Body of pancreas (tissue), 4 donors: ENCODE results near the gene PRR29. TPM values are rescaled to one million over a fixed set of nuclear protein-coding genes. Genes with fewer than 3 reads are reported as not detected.

Experiments used
- ATAC-seq: fragments of 150-250 bp; one replicate; pipeline ENCODE4 v1.9.1; 2016
- DNase-seq, 4 donors: peaks; one replicate each; pipeline ENCODE4 v3.0.0-alpha.2; 2019
- H3K27ac ChIP-seq, 4 donors: fragments of 200-600 bp; sonication (generic); 1 replicate in 3 of 4; 2 replicates in 1 of 4; pipeline versions ENCODE4 v1.5.1 to v1.6.1; 2016 to 2019; ENCODE audit warnings: mild to moderate bottlenecking in 1 of 4, mixed read lengths in 1 of 4, moderate library complexity in 1 of 4
- H3K27me3 ChIP-seq, 2 donors: fragments of 200-600 bp; sonication (generic); one replicate each; pipeline ENCODE4 v1.6.0; 2016; ENCODE audit warnings: mild to moderate bottlenecking in 1 of 2
- H3K36me3 ChIP-seq, 2 donors: fragments of 200-600 bp; sonication (generic); replicated peaks in 1 of 2; 2 replicates each; pipeline ENCODE4 v1.5.1; 2016; ENCODE audit warnings: low read depth in 2 of 2; ENCODE audit not compliant: insufficient read depth in 1 of 2
- H3K4me1 ChIP-seq: fragments of 200-600 bp; sonication (generic); one replicate; pipeline ENCODE4 v1.6.0; 2016
- H3K4me3 ChIP-seq, 2 donors: fragments of 200-600 bp; sonication (generic); 1 replicate in 1 of 2; 2 replicates in 1 of 2; pipeline ENCODE4 v1.5.1; 2016 to 2019
- H3K9me3 ChIP-seq, 3 donors: fragments of 200-600 bp; sonication (generic); 1 replicate in 2 of 3; 2 replicates in 1 of 3; pipeline ENCODE4 v1.5.1; 2016
- POLR2A ChIP-seq, 3 donors: fragments of 450-650 bp; IDR thresholded peaks; one replicate each; pipeline ENCODE4 v1.6.1; 2016; ENCODE audit warnings: antibody characterized with exemption in 3 of 3, mild to moderate bottlenecking in 2 of 3
- WGBS, 2 donors: methylation state at CpG; one replicate each; pipeline ENCODE4 v1.1.5; 2017; 5-methylcytosine and 5-hydroxymethylcytosine counted together
- intact Hi-C: fragments of 100-400 bp; cut with DNase I; formaldehyde crosslinking; loops from one replicate; pipeline ENCODE4 v1.15.1; 2023
- total RNA-seq, 2 donors: library from RNA; depleted of rRNA; stranded (reverse); fragments of >200 nt; gene quantifications; one replicate each; pipeline ENCODE4 v1.1.0, GENCODE V29; 2016
- TF ChIP-seq, protein P1 (sequence below), 7 experiments: fragments of 450-650 bp in 4 of 7; fragments of 200-600 bp in 3 of 7; sonication (generic) in 3 of 7; IDR thresholded peaks; one replicate each; pipeline ENCODE4 v1.5.1; 2016 to 2019; ENCODE audit warnings: antibody characterized with exemption in 7 of 7

The PRR29 gene
- total RNA-seq, result 1 to 10 TPM in 1 of 2 donors, under 1 TPM in 1; 0.52 to 1.6 TPM

DNA sequence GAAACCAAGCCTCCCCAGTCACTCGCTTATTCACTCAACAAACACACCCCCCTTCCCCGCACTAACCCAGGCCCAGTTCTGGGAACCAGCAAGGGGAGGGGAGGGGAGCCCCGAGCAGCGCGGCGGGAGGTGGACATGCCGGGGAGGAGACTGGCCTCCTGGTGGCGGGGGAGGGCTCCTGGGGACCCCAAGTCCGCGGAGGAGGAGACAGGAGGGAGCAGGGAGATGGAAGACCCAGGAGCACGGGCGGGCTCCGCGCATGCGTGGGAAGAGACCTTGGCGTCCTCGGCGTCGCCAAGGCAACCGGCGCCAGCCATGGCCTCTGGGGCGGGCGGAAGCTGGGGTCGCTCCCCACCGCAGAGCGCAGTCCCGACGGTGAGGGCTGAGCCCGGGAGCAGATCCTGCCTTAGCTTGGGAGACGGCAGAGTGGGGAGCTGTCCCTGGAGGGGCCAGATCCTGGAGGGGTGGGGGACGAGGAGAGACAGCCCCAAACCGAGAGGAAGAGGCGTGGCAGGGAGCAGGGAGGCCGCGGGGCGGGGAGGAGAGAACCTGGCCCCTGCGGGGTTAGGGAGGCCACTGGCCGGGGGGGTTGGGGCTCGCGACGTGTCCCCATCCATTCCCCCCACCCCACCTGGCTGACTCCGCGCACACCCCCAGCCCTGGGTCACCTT, at the start of gene PRR29:
TSS of gene PRR29 (plus strand) at position 302 of the 671 bp plus-strand sequence. CDS start at position 316, 14 bp downstream.
- intact Hi-C loops, result no loop called here
- H3K27ac ChIP-seq, result peak within 1 kb of the TSS in 1 of 4 donors; percentile 20
- peak; percentile 60 for ATAC-seq

DNA sequence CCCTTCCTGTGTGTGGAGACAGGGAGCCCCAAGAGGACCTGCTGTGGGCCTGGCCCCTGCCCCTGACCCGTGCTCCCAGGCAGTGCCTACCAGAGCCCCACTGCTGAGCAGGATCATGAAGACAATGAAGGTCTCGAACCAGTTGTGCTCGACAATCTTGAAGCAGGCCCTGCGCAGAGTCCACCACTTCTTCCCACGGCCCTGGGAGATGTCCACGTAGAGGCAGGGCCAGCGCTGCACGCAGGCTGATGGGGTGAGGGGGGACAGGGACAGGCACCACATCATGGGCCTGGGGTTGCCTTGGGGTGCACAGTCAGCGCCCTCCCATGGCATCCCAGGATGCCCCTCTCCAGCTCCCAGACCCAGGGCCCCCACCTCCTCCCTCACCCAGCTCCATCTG, 49.6 kb upstream of the PRR29 start:
- no peak for TF ChIP-seq POLR2A (IDR thresholded peaks at IDR 0.05)
- TF ChIP-seq, protein P1, sequence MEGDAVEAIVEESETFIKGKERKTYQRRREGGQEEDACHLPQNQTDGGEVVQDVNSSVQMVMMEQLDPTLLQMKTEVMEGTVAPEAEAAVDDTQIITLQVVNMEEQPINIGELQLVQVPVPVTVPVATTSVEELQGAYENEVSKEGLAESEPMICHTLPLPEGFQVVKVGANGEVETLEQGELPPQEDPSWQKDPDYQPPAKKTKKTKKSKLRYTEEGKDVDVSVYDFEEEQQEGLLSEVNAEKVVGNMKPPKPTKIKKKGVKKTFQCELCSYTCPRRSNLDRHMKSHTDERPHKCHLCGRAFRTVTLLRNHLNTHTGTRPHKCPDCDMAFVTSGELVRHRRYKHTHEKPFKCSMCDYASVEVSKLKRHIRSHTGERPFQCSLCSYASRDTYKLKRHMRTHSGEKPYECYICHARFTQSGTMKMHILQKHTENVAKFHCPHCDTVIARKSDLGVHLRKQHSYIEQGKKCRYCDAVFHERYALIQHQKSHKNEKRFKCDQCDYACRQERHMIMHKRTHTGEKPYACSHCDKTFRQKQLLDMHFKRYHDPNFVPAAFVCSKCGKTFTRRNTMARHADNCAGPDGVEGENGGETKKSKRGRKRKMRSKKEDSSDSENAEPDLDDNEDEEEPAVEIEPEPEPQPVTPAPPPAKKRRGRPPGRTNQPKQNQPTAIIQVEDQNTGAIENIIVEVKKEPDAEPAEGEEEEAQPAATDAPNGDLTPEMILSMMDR (IDR thresholded peaks at IDR 0.05), result no peak
- intact Hi-C loops, result no loop called here
- ATAC-seq (no peak), DNase-seq (no peak)
- 80 to 84% methylated on average over 2 to 9 of the region's 9 CpGs for WGBS, 2 donors
- Histone ChIP-seq H3K27me3 (no peaks in the 10 kb centered on the region), H3K27ac (no peak overlapping the region), H3K4me1 (no peaks in the 10 kb centered on the region), H3K4me3 (no peak overlapping the region), H3K36me3 (no peaks in the 10 kb centered on the region), H3K9me3 (no peaks in the 10 kb centered on the region)

More for the DNA sequence above, at the start of gene PRR29:
- no peaks in the 10 kb centered on the region for H3K9me3 ChIP-seq
- H3K4me1 ChIP-seq, result peaks cover 17% of the 10 kb centered on the region
- H3K4me3 ChIP-seq, result peak within 1 kb of the TSS in 1 of 2 donors; percentile 35
- no peaks in the 10 kb centered on the region for H3K36me3 ChIP-seq
- WGBS, 2 donors, result 1 to 2% methylated on average over 22 to 38 of the region's 43 CpGs
- peaks cover 0 to 6% of the 10 kb centered on the region in 2 donors for H3K27me3 ChIP-seq
- TF ChIP-seq, protein P1 (IDR thresholded peaks at IDR 0.05), result no peak
- no peak for TF ChIP-seq POLR2A (IDR thresholded peaks at IDR 0.05)
- DNase-seq, result peak; percentile 70 to 80 (median 76)

DNA sequence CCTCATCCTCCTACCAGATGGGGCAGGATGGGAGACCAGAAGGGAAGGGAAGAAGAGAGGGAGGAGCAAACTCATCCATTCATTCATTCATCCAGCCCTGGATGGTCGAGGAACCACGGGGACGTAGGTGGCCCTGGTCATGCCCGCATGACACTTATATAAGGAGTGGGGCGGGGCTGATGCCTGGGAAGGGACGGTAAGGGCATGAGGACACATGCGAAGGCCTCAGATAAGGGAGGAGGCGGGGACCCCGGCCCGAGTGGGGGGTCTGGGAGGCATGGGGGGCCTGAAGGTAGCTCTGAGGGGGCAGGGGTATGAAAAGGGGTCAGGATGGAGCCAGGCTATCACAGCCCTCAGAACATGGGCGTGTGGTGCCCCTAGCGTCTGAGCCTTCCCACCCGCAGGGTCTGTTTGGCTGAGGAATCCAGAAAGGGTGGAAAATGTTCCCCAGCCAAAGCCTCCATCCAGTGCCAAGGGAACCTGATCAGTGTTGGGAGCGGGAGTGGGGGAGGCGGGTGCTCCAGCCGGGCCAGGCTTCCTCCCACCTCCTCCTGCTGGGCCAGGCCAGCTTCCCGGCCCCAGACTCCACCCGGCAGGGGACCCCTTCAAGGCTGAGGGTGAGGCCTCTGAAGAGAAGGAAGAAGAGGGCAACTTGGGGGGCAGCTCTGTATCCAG, 48.4 kb upstream of the PRR29 start:
- DNase-seq (no peak), ATAC-seq (no peak)
- no peaks in the 10 kb centered on the region for H3K9me3 ChIP-seq
- no peak overlapping the region for H3K4me3 ChIP-seq
- no peak overlapping the region for H3K27ac ChIP-seq
- H3K27me3 ChIP-seq, result no peaks in the 10 kb centered on the region
- no peaks in the 10 kb centered on the region for H3K4me1 ChIP-seq
- WGBS, 2 donors, result 64 to 68% methylated on average over 18 of the region's 18 CpGs
- no peak for TF ChIP-seq POLR2A (IDR thresholded peaks at IDR 0.05)
- TF ChIP-seq, protein P1 (IDR thresholded peaks at IDR 0.05), result no peak
- intact Hi-C loops, result no loop called here
- no peaks in the 10 kb centered on the region for H3K36me3 ChIP-seq

DNA sequence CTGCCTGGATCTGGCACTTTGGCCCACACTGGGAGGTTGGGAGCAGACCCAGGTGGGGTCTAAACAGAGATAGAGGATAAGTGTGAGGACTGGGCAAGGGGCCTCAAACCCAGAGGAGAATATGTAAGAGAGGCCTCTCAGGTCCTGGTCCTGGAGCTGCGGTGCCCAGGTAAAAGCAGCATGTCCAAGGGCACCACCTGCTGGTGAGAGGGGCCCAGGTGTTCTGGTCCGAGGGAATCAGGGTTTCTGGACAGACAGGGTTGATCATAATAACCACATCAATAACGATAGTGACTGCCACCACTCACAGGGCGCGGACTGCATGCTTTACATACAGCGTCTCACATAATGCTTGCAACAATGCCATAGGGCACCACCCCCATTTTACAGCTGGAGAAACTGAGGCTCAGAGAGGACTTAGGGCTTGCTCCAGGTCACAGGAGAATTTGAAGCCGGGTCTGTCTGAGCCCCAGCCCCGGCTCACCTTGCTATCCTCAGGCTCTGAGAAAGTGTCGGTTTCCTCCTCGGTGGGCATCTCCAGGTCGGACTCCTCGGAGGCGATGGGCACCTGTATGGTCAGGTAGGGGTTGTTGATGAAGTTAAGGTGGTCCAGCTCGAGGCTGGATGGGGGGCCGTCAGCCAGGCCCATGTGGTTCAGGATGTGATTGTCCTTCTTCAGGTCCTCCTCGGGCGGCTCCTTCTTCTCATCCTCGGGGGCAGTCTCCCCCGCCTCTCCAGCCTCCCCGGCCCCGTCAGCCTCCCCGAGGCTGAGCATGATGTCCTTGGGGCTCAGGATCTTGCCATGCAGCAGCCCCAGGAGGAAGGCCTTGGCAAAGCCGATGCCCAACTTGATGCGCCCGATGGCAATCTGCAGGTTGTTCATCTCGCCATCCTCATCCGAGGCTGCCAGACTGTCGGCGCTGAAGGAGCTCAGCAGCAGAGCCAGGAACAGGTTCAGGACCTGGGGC, 46.9 kb upstream of the PRR29 start:
- WGBS, 2 donors, result 35 to 61% methylated on average over 12 to 29 of the region's 29 CpGs
- H3K36me3 ChIP-seq, result no peaks in the 10 kb centered on the region
- DNase-seq, result peak; percentile 63 to 81 (median 72)
- H3K4me3 ChIP-seq, result no peak overlapping the region
- no peak overlapping the region for H3K27ac ChIP-seq
- intact Hi-C loops, result no loop called here
- ATAC-seq, result peak; percentile 69
- H3K4me1 ChIP-seq, result no peaks in the 10 kb centered on the region
- H3K27me3 ChIP-seq, result no peaks in the 10 kb centered on the region
- no peak for TF ChIP-seq POLR2A (IDR thresholded peaks at IDR 0.05)
- TF ChIP-seq, protein P1 (IDR thresholded peaks at IDR 0.05), result peak; percentile 33 to 63 (median 54)
- H3K9me3 ChIP-seq, result no peaks in the 10 kb centered on the region
